HEK293 (cell line): ENCODE measurements around the gene ZC3H8.

Experiments used
- CTCF ChIA-PET: fragments of 350-600 bp; formaldehyde crosslinking; extraction: SDS; loops from one replicate; lab custom pipeline; 2021; ENCODE audit warnings: antibody characterized with exemption; lab: Yijun Ruan, JAX
- POLR2A ChIA-PET: fragments of 300-600 bp; formaldehyde crosslinking; extraction: SDS; loops from one replicate; lab custom pipeline; 2020; ENCODE audit warnings: antibody characterized with exemption, inconsistent platforms; lab: Yijun Ruan, JAX
- H3K27ac ChIP-seq: fragments of 200-500 bp; sonication (Bioruptor generic); 2 replicates; pipeline ENCODE4 v1.5.1; 2014; ENCODE audit warnings: low read depth, low read length, control low read depth, inconsistent platforms; ENCODE audit errors: extremely low read depth
- H3K36me3 ChIP-seq, 2 experiments: fragments of 200-500 bp in 1 of 2; sonication (Bioruptor generic) in 1 of 2; 1 replicate in 1 of 2; 2 replicates in 1 of 2; pipeline ENCODE4 v1.5.1; 2014 to 2017; ENCODE audit warnings: inconsistent platforms in 2 of 2, low read length in 2 of 2; ENCODE audit not compliant: control insufficient read depth in 2 of 2, insufficient read depth in 1 of 2
- H3K4me1 ChIP-seq: fragments of 200-500 bp; sonication (Bioruptor generic); 2 replicates; pipeline ENCODE4 v1.5.1; 2014; ENCODE audit warnings: mild to moderate bottlenecking, low read length, inconsistent platforms; ENCODE audit not compliant: control insufficient read depth, insufficient read depth
- H3K4me3 ChIP-seq: 2 replicates; pipeline ENCODE4 v1.5.1; 2011; ENCODE audit warnings: low read depth, mild to moderate bottlenecking, control low read depth, low read length, moderate library complexity
- H3K9me3 ChIP-seq: fragments of 200-500 bp; sonication (Bioruptor generic); 2 replicates; pipeline ENCODE4 v1.5.1; 2014; ENCODE audit warnings: low read depth, low read length, inconsistent platforms; ENCODE audit not compliant: control insufficient read depth, insufficient read depth
- KLF1 ChIP-seq: fragments of 450-650 bp; formaldehyde crosslinking; IDR thresholded peaks from 2 replicates; pipeline ENCODE4 v1.5.1; 2016; ENCODE audit warnings: missing biosample characterization, missing genetic modification characterization
- KLF16 ChIP-seq: fragments of 450-650 bp; formaldehyde crosslinking; IDR thresholded peaks from 2 replicates; pipeline ENCODE4 v1.5.1; 2017; ENCODE audit warnings: missing biosample characterization, missing genetic modification characterization
- KLF8 ChIP-seq: fragments of 450-650 bp; formaldehyde crosslinking; IDR thresholded peaks from 2 replicates; pipeline ENCODE4 v1.5.1; 2016; ENCODE audit warnings: missing biosample characterization, missing genetic modification characterization
- SETDB1 ChIP-seq: IDR thresholded peaks from one replicate; pipeline ENCODE4 v1.6.1; 2017; ENCODE audit warnings: mild to moderate bottlenecking, low read length, moderate library complexity, mixed read lengths; ENCODE audit not compliant: insufficient read length
- ZBTB21 ChIP-seq: fragments of 450-650 bp; formaldehyde crosslinking; IDR thresholded peaks from 2 replicates; pipeline ENCODE4 v1.5.1; 2017; ENCODE audit warnings: missing biosample characterization, missing genetic modification characterization
- ZNF248 ChIP-seq: fragments of 450-650 bp; formaldehyde crosslinking; IDR thresholded peaks from 2 replicates; pipeline ENCODE4 v1.5.1; 2017; ENCODE audit warnings: missing biosample characterization, missing genetic modification characterization
- ZNF292 ChIP-seq: fragments of 450-650 bp; formaldehyde crosslinking; IDR thresholded peaks from 2 replicates; pipeline ENCODE4 v1.5.1; 2016; ENCODE audit warnings: low read depth, missing biosample characterization, missing genetic modification characterization, borderline replicate concordance
- ZNF423 ChIP-seq: fragments of 450-650 bp; formaldehyde crosslinking; IDR thresholded peaks from 2 replicates; pipeline ENCODE4 v1.5.1; 2016; ENCODE audit warnings: missing biosample characterization, missing genetic modification characterization
- ZNF473 ChIP-seq: fragments of 450-650 bp; formaldehyde crosslinking; IDR thresholded peaks from 2 replicates; pipeline ENCODE4 v1.5.1; 2017; ENCODE audit warnings: missing biosample characterization, missing genetic modification characterization
- ZNF610 ChIP-seq: fragments of 450-650 bp; formaldehyde crosslinking; IDR thresholded peaks from 2 replicates; pipeline ENCODE4 v1.5.1; 2016; ENCODE audit warnings: missing biosample characterization, missing genetic modification characterization, borderline replicate concordance
- ZNF658 ChIP-seq: fragments of 450-650 bp; formaldehyde crosslinking; IDR thresholded peaks from 2 replicates; pipeline ENCODE4; 2016; ENCODE audit warnings: missing biosample characterization, missing genetic modification characterization
- ZNF660 ChIP-seq: fragments of 450-650 bp; IDR thresholded peaks from 2 replicates; pipeline ENCODE4 v1.5.1; 2018; ENCODE audit warnings: missing biosample characterization, mild to moderate bottlenecking, missing genetic modification characterization
- ZNF670 ChIP-seq: fragments of 450-650 bp; formaldehyde crosslinking; IDR thresholded peaks from 2 replicates; pipeline ENCODE4 v1.5.1; 2016; ENCODE audit warnings: missing biosample characterization, missing genetic modification characterization, low read depth
- ZNF76 ChIP-seq: fragments of 450-650 bp; formaldehyde crosslinking; IDR thresholded peaks from 2 replicates; pipeline ENCODE4; 2016; ENCODE audit warnings: low read depth, missing biosample characterization, missing genetic modification characterization, borderline replicate concordance
- TF ChIP-seq, protein P1 (sequence below): IDR thresholded peaks from 2 replicates; pipeline ENCODE4 v1.6.1; 2011; ENCODE audit warnings: mild to moderate bottlenecking, low read depth, low read length, borderline replicate concordance
- TF ChIP-seq, protein P2 (sequence below): fragments of 450-650 bp; formaldehyde crosslinking; IDR thresholded peaks from 2 replicates; pipeline ENCODE4 v1.5.1; 2016; ENCODE audit warnings: missing biosample characterization, missing genetic modification characterization
- TF ChIP-seq, protein P3 (sequence below): fragments of 450-650 bp; formaldehyde crosslinking; IDR thresholded peaks from 2 replicates; pipeline ENCODE4 v1.5.1; 2016; ENCODE audit warnings: missing biosample characterization, missing genetic modification characterization
- TF ChIP-seq, protein P4 (sequence below): fragments of 450-650 bp; formaldehyde crosslinking; IDR thresholded peaks from 2 replicates; pipeline ENCODE4 v1.5.1; 2016; ENCODE audit warnings: missing biosample characterization, missing genetic modification characterization
- TF ChIP-seq, protein P5 (sequence below): fragments of 450-650 bp; formaldehyde crosslinking; IDR thresholded peaks from 2 replicates; pipeline ENCODE4 v1.5.1; 2017; ENCODE audit warnings: missing biosample characterization, missing genetic modification characterization
- TF ChIP-seq, protein P6 (sequence below): fragments of 450-650 bp; formaldehyde crosslinking; IDR thresholded peaks from 2 replicates; pipeline ENCODE4 v1.5.1; 2016; ENCODE audit warnings: missing biosample characterization, missing genetic modification characterization

The ZC3H8 gene

DNA sequence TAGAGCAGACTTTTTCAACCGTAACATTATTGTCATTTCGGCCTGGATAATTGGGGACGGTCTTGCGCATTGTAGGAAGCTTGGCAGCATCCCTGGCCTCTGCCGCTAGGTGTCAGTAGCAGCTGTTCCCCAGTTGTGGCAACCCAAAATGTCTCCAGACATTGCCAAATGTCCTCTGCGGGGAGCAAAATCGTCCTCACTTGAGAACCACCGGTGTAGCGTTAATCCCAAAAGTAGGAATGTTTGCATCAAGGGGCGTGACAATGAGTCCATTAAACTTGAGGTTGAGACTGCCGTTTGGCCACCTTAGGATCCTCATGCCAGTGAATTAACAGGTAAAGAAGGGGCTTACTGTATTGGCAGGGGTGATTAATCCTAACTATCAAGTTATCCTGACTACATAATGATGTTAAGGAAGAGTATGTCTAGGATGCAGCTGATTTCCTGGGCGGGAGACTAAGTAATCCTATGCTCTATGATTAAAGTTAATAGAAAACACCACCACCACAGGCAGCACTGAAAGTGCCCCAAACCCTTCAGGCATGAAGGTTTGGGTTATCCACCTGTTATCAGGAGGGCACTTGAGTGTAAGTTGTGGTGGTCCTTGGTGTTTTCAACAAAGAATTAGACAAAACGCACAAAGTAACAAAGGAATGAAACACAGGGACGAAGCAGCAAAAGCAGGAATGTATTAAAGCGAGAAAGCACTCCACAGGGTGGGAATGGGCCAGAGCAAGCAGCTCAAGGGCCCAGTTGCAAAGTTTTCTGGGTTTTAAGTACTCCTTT lies 4.9 kb upstream of the ZC3H8 start (continued):
- TF ChIP-seq, protein P1, sequence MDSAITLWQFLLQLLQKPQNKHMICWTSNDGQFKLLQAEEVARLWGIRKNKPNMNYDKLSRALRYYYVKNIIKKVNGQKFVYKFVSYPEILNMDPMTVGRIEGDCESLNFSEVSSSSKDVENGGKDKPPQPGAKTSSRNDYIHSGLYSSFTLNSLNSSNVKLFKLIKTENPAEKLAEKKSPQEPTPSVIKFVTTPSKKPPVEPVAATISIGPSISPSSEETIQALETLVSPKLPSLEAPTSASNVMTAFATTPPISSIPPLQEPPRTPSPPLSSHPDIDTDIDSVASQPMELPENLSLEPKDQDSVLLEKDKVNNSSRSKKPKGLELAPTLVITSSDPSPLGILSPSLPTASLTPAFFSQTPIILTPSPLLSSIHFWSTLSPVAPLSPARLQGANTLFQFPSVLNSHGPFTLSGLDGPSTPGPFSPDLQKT, result no peak
- TF ChIP-seq, protein P2, sequence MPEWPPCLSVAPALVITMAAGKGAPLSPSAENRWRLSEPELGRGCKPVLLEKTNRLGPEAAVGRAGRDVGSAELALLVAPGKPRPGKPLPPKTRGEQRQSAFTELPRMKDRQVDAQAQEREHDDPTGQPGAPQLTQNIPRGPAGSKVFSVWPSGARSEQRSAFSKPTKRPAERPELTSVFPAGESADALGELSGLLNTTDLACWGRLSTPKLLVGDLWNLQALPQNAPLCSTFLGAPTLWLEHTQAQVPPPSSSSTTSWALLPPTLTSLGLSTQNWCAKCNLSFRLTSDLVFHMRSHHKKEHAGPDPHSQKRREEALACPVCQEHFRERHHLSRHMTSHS (tag by site-specific recombination), result no peak
- no peak for TF ChIP-seq ZBTB21 (tag by site-specific recombination)
- TF ChIP-seq, protein P3, sequence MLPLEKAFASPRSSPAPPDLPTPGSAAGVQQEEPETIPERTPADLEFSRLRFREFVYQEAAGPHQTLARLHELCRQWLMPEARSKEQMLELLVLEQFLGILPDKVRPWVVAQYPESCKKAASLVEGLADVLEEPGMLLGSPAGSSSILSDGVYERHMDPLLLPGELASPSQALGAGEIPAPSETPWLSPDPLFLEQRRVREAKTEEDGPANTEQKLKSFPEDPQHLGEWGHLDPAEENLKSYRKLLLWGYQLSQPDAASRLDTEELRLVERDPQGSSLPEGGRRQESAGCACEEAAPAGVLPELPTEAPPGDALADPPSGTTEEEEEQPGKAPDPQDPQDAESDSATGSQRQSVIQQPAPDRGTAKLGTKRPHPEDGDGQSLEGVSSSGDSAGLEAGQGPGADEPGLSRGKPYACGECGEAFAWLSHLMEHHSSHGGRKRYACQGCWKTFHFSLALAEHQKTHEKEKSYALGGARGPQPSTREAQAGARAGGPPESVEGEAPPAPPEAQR (tag by site-specific recombination), result no peak
- no peak for TF ChIP-seq KLF8
- no peak for TF ChIP-seq ZNF658 (tag by site-specific recombination)
- no peak for TF ChIP-seq ZNF248

DNA sequence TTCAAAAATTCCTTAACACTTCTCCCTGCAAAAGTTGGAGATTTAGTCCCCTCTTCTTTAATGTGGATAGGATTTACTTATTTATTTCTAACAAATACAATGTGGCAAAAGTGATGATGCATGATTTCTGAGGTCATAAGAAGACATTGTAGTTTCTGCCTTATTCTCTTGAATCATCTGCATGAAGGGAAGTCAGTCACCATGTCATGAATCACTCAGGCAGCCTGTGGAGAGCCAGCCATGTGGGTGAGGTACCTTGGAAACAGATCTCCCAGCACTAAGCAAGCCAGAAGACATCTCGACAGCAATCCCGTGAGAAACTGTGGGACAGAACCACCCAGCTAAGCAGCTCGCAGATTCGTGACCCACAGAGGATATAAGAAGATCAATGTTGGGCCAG lies 2.7 kb upstream of the ZC3H8 start:
- Histone ChIP-seq H3K27ac (no peak overlapping the region), H3K4me1 (0 out of 2 replicates have a peak, but pooled peaks cover 3% of the 10 kb centered on the region), H3K9me3 (no peaks in the 10 kb centered on the region), H3K36me3 (no peaks in the 10 kb centered on the region), H3K4me3 (no peak overlapping the region)
- POLR2A ChIA-PET, result no interaction called here
- TF ChIP-seq, protein P4, sequence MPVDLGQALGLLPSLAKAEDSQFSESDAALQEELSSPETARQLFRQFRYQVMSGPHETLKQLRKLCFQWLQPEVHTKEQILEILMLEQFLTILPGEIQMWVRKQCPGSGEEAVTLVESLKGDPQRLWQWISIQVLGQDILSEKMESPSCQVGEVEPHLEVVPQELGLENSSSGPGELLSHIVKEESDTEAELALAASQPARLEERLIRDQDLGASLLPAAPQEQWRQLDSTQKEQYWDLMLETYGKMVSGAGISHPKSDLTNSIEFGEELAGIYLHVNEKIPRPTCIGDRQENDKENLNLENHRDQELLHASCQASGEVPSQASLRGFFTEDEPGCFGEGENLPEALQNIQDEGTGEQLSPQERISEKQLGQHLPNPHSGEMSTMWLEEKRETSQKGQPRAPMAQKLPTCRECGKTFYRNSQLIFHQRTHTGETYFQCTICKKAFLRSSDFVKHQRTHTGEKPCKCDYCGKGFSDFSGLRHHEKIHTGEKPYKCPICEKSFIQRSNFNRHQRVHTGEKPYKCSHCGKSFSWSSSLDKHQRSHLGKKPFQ, result no peak
- TF ChIP-seq, protein P5, sequence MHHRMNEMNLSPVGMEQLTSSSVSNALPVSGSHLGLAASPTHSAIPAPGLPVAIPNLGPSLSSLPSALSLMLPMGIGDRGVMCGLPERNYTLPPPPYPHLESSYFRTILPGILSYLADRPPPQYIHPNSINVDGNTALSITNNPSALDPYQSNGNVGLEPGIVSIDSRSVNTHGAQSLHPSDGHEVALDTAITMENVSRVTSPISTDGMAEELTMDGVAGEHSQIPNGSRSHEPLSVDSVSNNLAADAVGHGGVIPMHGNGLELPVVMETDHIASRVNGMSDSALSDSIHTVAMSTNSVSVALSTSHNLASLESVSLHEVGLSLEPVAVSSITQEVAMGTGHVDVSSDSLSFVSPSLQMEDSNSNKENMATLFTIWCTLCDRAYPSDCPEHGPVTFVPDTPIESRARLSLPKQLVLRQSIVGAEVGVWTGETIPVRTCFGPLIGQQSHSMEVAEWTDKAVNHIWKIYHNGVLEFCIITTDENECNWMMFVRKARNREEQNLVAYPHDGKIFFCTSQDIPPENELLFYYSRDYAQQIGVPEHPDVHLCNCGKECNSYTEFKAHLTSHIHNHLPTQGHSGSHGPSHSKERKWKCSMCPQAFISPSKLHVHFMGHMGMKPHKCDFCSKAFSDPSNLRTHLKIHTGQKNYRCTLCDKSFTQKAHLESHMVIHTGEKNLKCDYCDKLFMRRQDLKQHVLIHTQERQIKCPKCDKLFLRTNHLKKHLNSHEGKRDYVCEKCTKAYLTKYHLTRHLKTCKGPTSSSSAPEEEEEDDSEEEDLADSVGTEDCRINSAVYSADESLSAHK (tag by site-specific recombination), result no peak
- TF ChIP-seq ZNF610 (no peak), ZNF660 (tag by site-specific recombination) (no peak), ZNF76 (tag by site-specific recombination) (no peak), ZNF473 (no peak), ZNF423 (tag by site-specific recombination) (no peak), ZNF292 (tag by site-specific recombination) (no peak), SETDB1 (no peak), ZNF670 (no peak), KLF1 (tag by site-specific recombination) (no peak), KLF16 (no peak), ZBTB21 (tag by site-specific recombination) (no peak)
- TF ChIP-seq, protein P6, sequence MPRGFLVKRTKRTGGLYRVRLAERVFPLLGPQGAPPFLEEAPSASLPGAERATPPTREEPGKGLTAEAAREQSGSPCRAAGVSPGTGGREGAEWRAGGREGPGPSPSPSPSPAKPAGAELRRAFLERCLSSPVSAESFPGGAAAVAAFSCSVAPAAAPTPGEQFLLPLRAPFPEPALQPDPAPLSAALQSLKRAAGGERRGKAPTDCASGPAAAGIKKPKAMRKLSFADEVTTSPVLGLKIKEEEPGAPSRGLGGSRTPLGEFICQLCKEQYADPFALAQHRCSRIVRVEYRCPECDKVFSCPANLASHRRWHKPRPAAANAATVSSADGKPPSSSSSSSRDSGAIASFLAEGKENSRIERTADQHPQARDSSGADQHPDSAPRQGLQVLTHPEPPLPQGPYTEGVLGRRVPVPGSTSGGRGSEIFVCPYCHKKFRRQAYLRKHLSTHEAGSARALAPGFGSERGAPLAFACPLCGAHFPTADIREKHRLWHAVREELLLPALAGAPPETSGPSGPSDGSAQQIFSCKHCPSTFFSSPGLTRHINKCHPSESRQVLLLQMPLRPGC (tag by site-specific recombination), result no peak
- TF ChIP-seq, protein P1, result no peak
- CTCF ChIA-PET, result interaction anchor here (0.6 to 0.9 kb wide), 2 partner anchors 136 to 286 kb away, joined by 3 read pairs; no protein-coding TSS in a partner anchor
